GM12891 (cell line): ENCODE results near the gene DAB2IP.

Source experiments
- DNase-seq: peaks from one replicate; pipeline ENCODE4 v3.0.0; 2011; ENCODE audit warnings: low spot score; ENCODE audit not compliant: insufficient read length
- FAIRE-seq: peaks from 2 replicates; lab custom pipeline; 2011; peaks lifted over from hg19 to GRCh38; lab: Jason Lieb, UNC
- PAX5 ChIP-seq: IDR thresholded peaks from 2 replicates; pipeline ENCODE4 v1.6.1; 2011; ENCODE audit warnings: low read length, moderate library complexity, mild to moderate bottlenecking; ENCODE audit not compliant: insufficient read depth, severe bottlenecking
- POLR2A ChIP-seq: IDR thresholded peaks from 2 replicates; pipeline ENCODE4 v1.6.1; 2011; ENCODE audit warnings: low read depth, low read length, control low read depth
- POLR2AphosphoS5 ChIP-seq: IDR thresholded peaks from 2 replicates; pipeline ENCODE4 v1.6.1; 2011; ENCODE audit warnings: low read depth, low read length, control low read depth
- POU2F2 ChIP-seq: IDR thresholded peaks from 2 replicates; pipeline ENCODE4 v1.6.1; 2011; ENCODE audit warnings: low read depth, mild to moderate bottlenecking, control low read depth, low read length, moderate library complexity
- SPI1 ChIP-seq: IDR thresholded peaks from 2 replicates; pipeline ENCODE4 v1.6.1; 2011; ENCODE audit warnings: low read depth, low read length, control low read depth
- TAF1 ChIP-seq: IDR thresholded peaks from 2 replicates; pipeline ENCODE4 v1.6.1; 2011; ENCODE audit warnings: low read depth, low read length, control low read depth

DAB2IP gene

DNA sequence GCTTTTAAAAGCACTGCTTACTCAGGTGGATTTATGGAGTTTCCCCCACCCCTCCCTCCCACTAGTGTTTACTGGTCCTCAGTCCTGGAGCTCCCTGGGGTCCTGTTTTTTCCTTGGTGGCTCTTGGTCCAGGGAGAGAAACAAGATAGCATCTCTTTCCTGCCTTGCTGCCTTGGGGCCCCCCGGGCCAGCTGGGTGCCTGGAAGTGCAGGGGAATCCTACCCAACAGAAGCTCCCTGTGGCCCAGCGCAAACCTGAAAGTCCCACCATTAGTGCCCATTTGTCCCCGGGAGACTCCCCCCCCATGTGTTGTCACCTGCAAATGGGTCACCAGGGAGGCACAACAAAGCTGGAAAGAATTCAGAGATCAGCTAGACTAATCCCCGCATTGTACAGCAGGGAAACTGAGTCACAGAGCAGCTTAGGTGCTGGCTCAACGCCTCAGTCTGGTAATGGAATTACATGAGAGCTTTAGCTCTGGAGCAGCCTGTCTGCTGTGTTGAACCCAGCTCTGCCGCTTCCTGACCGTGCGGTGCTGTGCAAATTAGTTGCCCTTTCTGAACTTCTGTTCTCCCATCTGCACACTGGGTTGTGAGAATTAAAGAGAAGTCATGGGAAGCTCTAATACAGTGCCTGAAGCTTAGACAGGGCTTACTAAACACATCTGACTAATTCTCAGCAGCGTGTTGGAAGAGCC is 38.2 kb downstream of the DAB2IP start:
- FAIRE-seq (no peak), DNase-seq (no peak)
- TF ChIP-seq POLR2A (no peak), POU2F2 (no peak), PAX5 (no peak), POLR2AphosphoS5 (no peak), TAF1 (no peak), SPI1 (no peak)

- no peak for TF ChIP-seq POLR2AphosphoS5
- TF ChIP-seq SPI1, result no peak
- TF ChIP-seq POLR2A, result no peak
- no peak for TF ChIP-seq TAF1
- TF ChIP-seq PAX5, result no peak
- TF ChIP-seq POU2F2, result no peak
- DNase-seq (no peak), FAIRE-seq (no peak)
Observed at GRCh38 chr9:121690316-121690715, 38.9 kb downstream of the DAB2IP start.

DNA sequence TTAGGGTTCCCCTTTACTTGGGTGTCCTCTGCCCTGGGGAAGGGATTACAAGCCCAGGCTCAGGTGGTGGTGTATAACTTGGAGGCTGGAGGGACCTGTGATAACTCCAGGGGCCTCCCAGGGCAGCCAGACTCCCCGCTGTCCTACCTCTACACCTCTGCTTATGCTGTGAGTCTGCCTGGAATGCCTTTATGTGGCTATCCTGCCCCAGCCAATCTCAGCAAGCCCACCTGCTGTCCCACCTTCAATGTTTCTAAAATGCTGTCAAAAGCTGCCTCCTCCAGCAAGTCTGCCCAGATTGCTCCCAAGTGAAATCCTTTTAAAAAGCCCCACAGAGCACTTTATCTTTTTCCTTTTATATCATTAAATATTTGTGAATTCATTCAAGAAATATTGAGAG is 39.3 kb downstream of the DAB2IP start:
- no peak for DNase-seq
- no peak for FAIRE-seq
- TF ChIP-seq POLR2AphosphoS5, result no peak
- no peak for TF ChIP-seq SPI1
- TF ChIP-seq PAX5, result no peak
- TF ChIP-seq TAF1, result no peak
- TF ChIP-seq POLR2A, result no peak
- TF ChIP-seq POU2F2, result no peak

GRCh38 chr9:121691890-121692289 is 40.5 kb downstream of the DAB2IP start:
- DNase-seq (no peak), FAIRE-seq (no peak)
- TF ChIP-seq PAX5 (no peak), POLR2A (no peak), SPI1 (no peak), TAF1 (no peak), POU2F2 (no peak), POLR2AphosphoS5 (no peak)

DNA sequence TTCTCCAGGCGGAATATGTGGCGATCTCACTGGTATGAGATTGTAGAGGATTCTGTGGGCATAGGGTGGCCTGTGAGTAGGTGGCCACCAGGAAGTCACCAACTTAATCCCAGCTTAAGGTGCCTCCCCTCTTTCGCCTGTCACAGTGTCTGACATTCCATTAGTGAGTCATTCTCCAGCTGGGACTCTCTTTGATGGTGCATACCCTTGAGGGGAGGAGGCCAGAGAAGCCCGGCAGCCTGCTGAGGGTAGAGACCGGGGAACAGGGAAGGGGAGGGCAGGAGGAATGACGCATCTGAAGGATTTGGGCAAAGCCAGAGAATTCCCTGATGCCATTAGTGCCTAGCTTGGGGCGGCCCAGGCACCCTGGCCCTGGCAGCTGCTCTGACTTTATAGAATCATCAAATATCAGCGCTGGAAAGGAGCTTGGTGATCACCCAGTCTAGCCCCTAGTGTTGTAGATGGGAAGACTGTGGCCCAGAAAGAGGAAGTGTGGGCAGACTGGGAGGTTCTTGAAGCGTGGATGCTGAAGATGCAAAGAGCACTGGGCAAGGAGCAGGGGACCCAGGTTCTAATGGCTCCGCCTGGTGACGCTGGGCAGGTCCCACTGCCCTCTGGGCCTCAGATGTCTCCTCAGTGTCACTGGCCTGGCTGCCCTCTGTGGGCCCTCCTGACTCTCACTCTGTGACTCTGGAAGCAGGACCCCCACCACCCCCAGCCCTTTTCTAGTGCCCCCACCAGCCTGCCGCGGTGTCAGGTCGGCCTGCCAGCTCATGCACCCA is 41.4 kb downstream of the DAB2IP start:
- FAIRE-seq, result no peak

GRCh38 chr9:121693388-121693670 is 41.9 kb downstream of the DAB2IP start:
- TF ChIP-seq POLR2A, result no peak
- TF ChIP-seq POLR2AphosphoS5, result no peak
- no peak for TF ChIP-seq POU2F2
- TF ChIP-seq TAF1, result no peak
- TF ChIP-seq SPI1, result no peak
- TF ChIP-seq PAX5, result no peak
- no peak for FAIRE-seq
- no peak for DNase-seq

More for the DNA sequence above, 41.4 kb downstream of the DAB2IP start:
- DNase-seq, result no peak
- TF ChIP-seq PAX5, result no peak
- peak; percentile 84 for TF ChIP-seq SPI1

GRCh38 chr9:121694001-121694400 is 42.6 kb downstream of the DAB2IP start:
- no peak for FAIRE-seq
- TF ChIP-seq POLR2A (no peak), POU2F2 (no peak), SPI1 (no peak), TAF1 (no peak), PAX5 (no peak), POLR2AphosphoS5 (no peak)

GRCh38 chr9:121694600-121694999 is 43.2 kb downstream of the DAB2IP start:
- FAIRE-seq (no peak), DNase-seq (no peak)

More at GRCh38 chr9:121694001-121694400, 42.6 kb downstream of the DAB2IP start:
- no peak for DNase-seq

DNA sequence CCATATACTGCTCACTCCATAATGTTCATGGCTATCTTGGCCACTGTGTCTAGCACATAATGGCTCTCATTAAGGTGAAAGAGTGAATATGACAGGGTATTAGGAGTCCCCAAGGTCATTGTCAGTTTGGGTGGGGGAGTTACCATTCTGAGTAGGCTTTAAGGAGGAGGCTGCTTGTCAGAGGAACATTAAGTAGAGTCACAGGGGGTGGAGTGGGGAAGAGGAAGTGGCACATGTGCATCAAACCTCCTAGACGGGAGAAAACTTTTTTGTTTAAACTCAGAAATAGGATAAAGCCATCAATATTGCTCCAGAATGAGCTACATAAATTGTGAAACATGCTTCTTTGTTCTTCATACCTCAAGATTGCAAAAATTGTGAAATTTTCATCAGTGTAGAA is 45.5 kb downstream of the DAB2IP start:
- TF ChIP-seq TAF1, result no peak
- TF ChIP-seq SPI1, result peak; percentile 53; the same call in 1 of the 2 replicates
- DNase-seq, result no peak
- FAIRE-seq, result no peak

More at GRCh38 chr9:121694600-121694999, 43.2 kb downstream of the DAB2IP start:
- TF ChIP-seq PAX5 (no peak), POU2F2 (no peak), POLR2AphosphoS5 (no peak), POLR2A (no peak), SPI1 (no peak), TAF1 (no peak)
